K562 (cell line): ENCODE results near the gene KLF13. TPM values are rescaled to one million over a fixed set of nuclear protein-coding genes. Genes with fewer than 3 reads are reported as not detected.

Experiments used
- DMBX1 ChIP-seq: fragments of 250-450 bp; sonication (Bioruptor Pico); IDR thresholded peaks from 2 replicates; pipeline ENCODE4 v1.8.0; 2022; ENCODE audit warnings: inconsistent platforms, mild to moderate bottlenecking, moderate library complexity, borderline replicate concordance
- ILK ChIP-seq: fragments of 450-650 bp; IDR thresholded peaks from 2 replicates; pipeline ENCODE4 v1.6.1; 2016; ENCODE audit warnings: missing genetic modification characterization, low read depth, mild to moderate bottlenecking, missing compliant biosample characterization, moderate library complexity, borderline replicate concordance
- MAZ ChIP-seq, 2 experiments: fragments of 450-650 bp in 1 of 2; sonication (generic) in 1 of 2; formaldehyde crosslinking; IDR thresholded peaks in 1 of 2; conservative IDR thresholded peaks in 1 of 2; 2 replicates each; pipeline versions ENCODE4 v1.4.0 to v1.5.0; 2020; ENCODE audit warnings: mild to moderate bottlenecking in 1 of 2, missing genetic modification reagents in 1 of 2
- NRF1 ChIP-seq, 2 experiments: fragments of 450-650 bp; IDR thresholded peaks in 1 of 2; conservative IDR thresholded peaks in 1 of 2; 2 replicates each; pipeline ENCODE4 v1.6.1; 2014; ENCODE audit warnings: mild to moderate bottlenecking in 2 of 2
- ZBTB7A ChIP-seq: IDR thresholded peaks from 2 replicates; pipeline ENCODE4 v1.6.1; 2011; ENCODE audit warnings: low read depth, mild to moderate bottlenecking, low read length, moderate library complexity, borderline replicate concordance; ENCODE audit not compliant: control insufficient read depth
- polyA plus RNA-seq, 8 experiments: library from polyadenylated mRNA; depleted of rRNA in 4 of 8; stranded (reverse) in 5 of 8; unstranded in 3 of 8; fragments of >200 nt; fragmentation: Nextera tagmentation in 2 of 8; fragmentation: Illumina TruSeq in 1 of 8; extraction: Ambion mirVana in 2 of 8; extraction: Trizol in 1 of 8; gene quantifications; 2 replicates each; pipeline versions ENCODE4 v1.2.1 to v1.2.3, GENCODE V29; 2011 to 2014; ENCODE audit warnings: inconsistent platforms in 1 of 8, missing spikeins in 1 of 8
- total RNA-seq, 7 experiments: library from RNA; depleted of rRNA in 6 of 7; stranded (reverse); fragments of >200 nt in 6 of 7; fragmentation: Illumina TruSeq in 2 of 7; extraction: Trizol in 2 of 7; gene quantifications; 2 replicates each; pipeline versions ENCODE4 v1.2.1 to v1.2.3, GENCODE V29; 2011 to 2021; ENCODE audit warnings: low replicate concordance in 1 of 7
- TF ChIP-seq, protein P1 (sequence below): fragments of 250-450 bp; sonication (Bioruptor Pico); IDR thresholded peaks from 2 replicates; pipeline ENCODE4 v1.8.0; 2021; ENCODE audit warnings: borderline replicate concordance, mild to moderate bottlenecking, moderate library complexity; ENCODE audit not compliant: poor library complexity, severe bottlenecking
- TF ChIP-seq, protein P2 (sequence below): sonication (generic); formaldehyde crosslinking; IDR thresholded peaks from 2 replicates; pipeline ENCODE4 v1.8.0; 2022; ENCODE audit warnings: mild to moderate bottlenecking, missing genetic modification reagents

The KLF13 gene
- total and polyA plus RNA-seq, 9 of the 15 experiments (the other 6 are each of a cell fraction or from before 2014, with no cell fraction given), result 1.8 to 10.5 (median 4.8) TPM

DNA sequence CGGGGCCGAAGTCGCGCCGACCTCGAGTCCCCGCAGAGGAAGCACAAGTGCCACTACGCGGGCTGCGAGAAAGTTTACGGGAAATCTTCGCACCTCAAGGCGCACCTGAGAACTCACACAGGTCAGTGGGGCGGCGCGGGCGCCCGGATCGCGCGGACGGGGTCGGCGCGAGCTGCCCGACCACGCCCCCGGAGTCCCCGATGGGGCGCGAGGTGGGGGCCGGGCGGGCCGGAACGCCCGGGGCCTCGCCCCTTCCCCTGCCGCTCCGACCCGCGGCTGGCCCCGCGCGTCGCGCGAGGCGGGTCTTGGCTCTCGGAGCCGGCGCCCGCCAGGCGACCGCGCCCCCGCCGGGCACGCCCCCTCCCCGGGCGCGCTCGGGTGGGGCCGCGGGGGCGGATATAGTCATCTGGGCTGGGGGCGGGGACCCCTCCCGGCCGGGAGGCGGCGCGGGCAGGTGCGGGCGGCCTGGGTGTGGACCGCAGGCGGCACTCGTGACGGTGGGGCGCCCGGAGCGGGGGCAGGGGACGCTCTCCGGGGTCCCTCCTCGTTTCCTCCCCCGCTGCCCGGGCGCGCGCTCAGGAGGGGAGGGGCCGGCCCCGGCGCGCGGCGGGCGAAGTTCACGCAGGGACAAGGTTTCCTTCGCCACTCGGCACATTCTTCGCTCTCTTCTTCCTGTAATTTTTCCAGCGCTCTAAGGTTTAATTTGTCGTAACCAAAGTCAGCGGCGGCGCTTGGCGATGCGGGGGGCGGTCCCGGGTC lies 1.2 kb downstream of the KLF13 start (continued):
- TF ChIP-seq MAZ (CRISPR knock-in tag; conservative IDR thresholded peaks at IDR 0.05 in 1 of 2, IDR thresholded peaks at IDR 0.05 in 1 of 2) (peak in 1 of 2 experiments; percentile 79; a peak in 1 of 4 replicates), ILK (tag) (no peak), NRF1 (conservative IDR thresholded peaks at IDR 0.05 in 1 of 2, IDR thresholded peaks at IDR 0.05 in 1 of 2) (peak in 1 of 2 experiments; percentile 23; a peak in 1 of 4 replicates), ZBTB7A (peak; percentile 61; the same call in 1 of the 2 replicates), DMBX1 (CRISPR knock-in tag) (peak; percentile 33; the same call in 1 of the 2 replicates)
- TF ChIP-seq, protein P1, sequence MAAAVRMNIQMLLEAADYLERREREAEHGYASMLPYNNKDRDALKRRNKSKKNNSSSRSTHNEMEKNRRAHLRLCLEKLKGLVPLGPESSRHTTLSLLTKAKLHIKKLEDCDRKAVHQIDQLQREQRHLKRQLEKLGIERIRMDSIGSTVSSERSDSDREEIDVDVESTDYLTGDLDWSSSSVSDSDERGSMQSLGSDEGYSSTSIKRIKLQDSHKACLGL (CRISPR knock-in tag), result no peak
- TF ChIP-seq, protein P2, sequence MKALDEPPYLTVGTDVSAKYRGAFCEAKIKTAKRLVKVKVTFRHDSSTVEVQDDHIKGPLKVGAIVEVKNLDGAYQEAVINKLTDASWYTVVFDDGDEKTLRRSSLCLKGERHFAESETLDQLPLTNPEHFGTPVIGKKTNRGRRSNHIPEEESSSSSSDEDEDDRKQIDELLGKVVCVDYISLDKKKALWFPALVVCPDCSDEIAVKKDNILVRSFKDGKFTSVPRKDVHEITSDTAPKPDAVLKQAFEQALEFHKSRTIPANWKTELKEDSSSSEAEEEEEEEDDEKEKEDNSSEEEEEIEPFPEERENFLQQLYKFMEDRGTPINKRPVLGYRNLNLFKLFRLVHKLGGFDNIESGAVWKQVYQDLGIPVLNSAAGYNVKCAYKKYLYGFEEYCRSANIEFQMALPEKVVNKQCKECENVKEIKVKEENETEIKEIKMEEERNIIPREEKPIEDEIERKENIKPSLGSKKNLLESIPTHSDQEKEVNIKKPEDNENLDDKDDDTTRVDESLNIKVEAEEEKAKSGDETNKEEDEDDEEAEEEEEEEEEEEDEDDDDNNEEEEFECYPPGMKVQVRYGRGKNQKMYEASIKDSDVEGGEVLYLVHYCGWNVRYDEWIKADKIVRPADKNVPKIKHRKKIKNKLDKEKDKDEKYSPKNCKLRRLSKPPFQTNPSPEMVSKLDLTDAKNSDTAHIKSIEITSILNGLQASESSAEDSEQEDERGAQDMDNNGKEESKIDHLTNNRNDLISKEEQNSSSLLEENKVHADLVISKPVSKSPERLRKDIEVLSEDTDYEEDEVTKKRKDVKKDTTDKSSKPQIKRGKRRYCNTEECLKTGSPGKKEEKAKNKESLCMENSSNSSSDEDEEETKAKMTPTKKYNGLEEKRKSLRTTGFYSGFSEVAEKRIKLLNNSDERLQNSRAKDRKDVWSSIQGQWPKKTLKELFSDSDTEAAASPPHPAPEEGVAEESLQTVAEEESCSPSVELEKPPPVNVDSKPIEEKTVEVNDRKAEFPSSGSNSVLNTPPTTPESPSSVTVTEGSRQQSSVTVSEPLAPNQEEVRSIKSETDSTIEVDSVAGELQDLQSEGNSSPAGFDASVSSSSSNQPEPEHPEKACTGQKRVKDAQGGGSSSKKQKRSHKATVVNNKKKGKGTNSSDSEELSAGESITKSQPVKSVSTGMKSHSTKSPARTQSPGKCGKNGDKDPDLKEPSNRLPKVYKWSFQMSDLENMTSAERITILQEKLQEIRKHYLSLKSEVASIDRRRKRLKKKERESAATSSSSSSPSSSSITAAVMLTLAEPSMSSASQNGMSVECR, result peak; percentile 44; the same call in 1 of the 2 replicates
- TF ChIP-seq, all 486 proteins: peak for 27
